ENCODE results near the gene BHLHA9. TPM values are rescaled to one million over a fixed set of nuclear protein-coding genes. Genes with fewer than 3 reads are reported as not detected.
"Not testable (repeated sequence)": the region's sequence is repeated elsewhere in the genome, so short reads cannot be mapped to it uniquely, and the experiment has no call there.

BHLHA9 gene
- total RNA-seq, 6 experiments from 2014 or later, result not detected

GRCh38 chr17:1300371-1300905 lies 30.2 kb downstream of the BHLHA9 start:
- peaks cover 48% of the 10 kb centered on the region for H3K27me3 Mint-ChIP-seq (ENCODE audit: insufficient read depth)
- H3K4me1 Mint-ChIP-seq (ENCODE audit: low read depth), result no peaks in the 10 kb centered on the region

GRCh38 chr17:1301546-1301945 lies 31.3 kb downstream of the BHLHA9 start:
- H3K9me3 Mint-ChIP-seq, result no peaks in the 10 kb centered on the region
- H3K36me3 Mint-ChIP-seq (ENCODE audit: low read depth), result no peaks in the 10 kb centered on the region
- peaks cover 54% of the 10 kb centered on the region for H3K27me3 Mint-ChIP-seq (ENCODE audit: insufficient read depth)
- no peaks in the 10 kb centered on the region for H3K4me1 Mint-ChIP-seq (ENCODE audit: low read depth)
- no peak overlapping the region for H3K27ac Mint-ChIP-seq
- TF ChIP-seq CTCF (IDR thresholded peaks at IDR 0.05), result no peak
- no peak for DNase-seq
- no peak overlapping the region for H3K4me3 Mint-ChIP-seq

More at GRCh38 chr17:1300371-1300905, 30.2 kb downstream of the BHLHA9 start:
- no peak for DNase-seq
- no peaks in the 10 kb centered on the region for H3K9me3 Mint-ChIP-seq
- no peak for TF ChIP-seq CTCF (IDR thresholded peaks at IDR 0.05)
- H3K36me3 Mint-ChIP-seq (ENCODE audit: low read depth), result no peaks in the 10 kb centered on the region
- H3K4me3 Mint-ChIP-seq, result no peak overlapping the region
- H3K27ac Mint-ChIP-seq, result no peak overlapping the region

- TF ChIP-seq CTCF (IDR thresholded peaks at IDR 0.05), result no peak
- no peak for DNase-seq
- H3K4me1 Mint-ChIP-seq (ENCODE audit: low read depth), result no peaks in the 10 kb centered on the region
- no peaks in the 10 kb centered on the region for H3K36me3 Mint-ChIP-seq (ENCODE audit: low read depth)
- H3K9me3 Mint-ChIP-seq, result peaks cover 3% of the 10 kb centered on the region
- H3K27ac Mint-ChIP-seq, result no peak overlapping the region
- H3K4me3 Mint-ChIP-seq, result no peak overlapping the region
- H3K27me3 Mint-ChIP-seq (ENCODE audit: insufficient read depth), result peaks cover 54% of the 10 kb centered on the region
These were observed 32.5 kb downstream of the BHLHA9 start for GRCh38 chr17:1302761-1303160.

GRCh38 chr17:1304522-1304921 lies 34.3 kb downstream of the BHLHA9 start:
- no peak overlapping the region for H3K4me3 Mint-ChIP-seq
- no peaks in the 10 kb centered on the region for H3K36me3 Mint-ChIP-seq (ENCODE audit: low read depth)
- H3K9me3 Mint-ChIP-seq, result peaks cover 5% of the 10 kb centered on the region
- no peaks in the 10 kb centered on the region for H3K4me1 Mint-ChIP-seq (ENCODE audit: low read depth)
- H3K27ac Mint-ChIP-seq, result no peak overlapping the region
- TF ChIP-seq CTCF (IDR thresholded peaks at IDR 0.05), result no peak
- no peak for DNase-seq
- peaks cover 42% of the 10 kb centered on the region for H3K27me3 Mint-ChIP-seq (ENCODE audit: insufficient read depth)

GRCh38 chr17:1304962-1305563 lies 34.8 kb downstream of the BHLHA9 start:
- TF ChIP-seq CTCF (IDR thresholded peaks at IDR 0.05), result no peak
- Mint-ChIP-seq H3K27me3 (ENCODE audit: insufficient read depth) (peaks cover 39% of the 10 kb centered on the region), H3K27ac (no peak overlapping the region), H3K4me1 (ENCODE audit: low read depth) (no peaks in the 10 kb centered on the region), H3K9me3 (peaks cover 5% of the 10 kb centered on the region), H3K36me3 (ENCODE audit: low read depth) (no peaks in the 10 kb centered on the region), H3K4me3 (no peak overlapping the region)
- DNase-seq, result no peak

- not testable (repeated sequence) for H3K9me3 Mint-ChIP-seq; H3K27ac Mint-ChIP-seq; H3K4me1 Mint-ChIP-seq (ENCODE audit: low read depth); H3K4me3 Mint-ChIP-seq; H3K36me3 Mint-ChIP-seq (ENCODE audit: low read depth); DNase-seq
- peaks cover 31% of the 10 kb centered on the region for H3K27me3 Mint-ChIP-seq (ENCODE audit: insufficient read depth)
These were observed 37.6 kb downstream of the BHLHA9 start for GRCh38 chr17:1307829-1308228.

Data from HFFc6 (cell line).